HG03342 (cell line): ENCODE measurements around the gene SPIN2B.
"Not testable (repeated sequence)": the region's sequence is repeated elsewhere in the genome, so short reads cannot be mapped to it uniquely, and the experiment has no call there.

Experiments
- ATAC-seq: cut with Tn5 transposase; IDR thresholded peaks from one replicate; pipeline ENCODE4 v1.9.1; 2021; ENCODE audit warnings: mild to moderate bottlenecking, moderate library complexity; ENCODE audit not compliant: unreplicated experiment

SPIN2B gene

GRCh38 chrX:57121162-57121755, at the start of gene SPIN2B:
TSS of gene SPIN2B (minus strand) at chrX:57121548.
- peak; percentile 100 for ATAC-seq

- no peak for ATAC-seq
Observed at GRCh38 chrX:57156397-57157049, 35.2 kb upstream of the SPIN2B start.

GRCh38 chrX:57155171-57155570, 33.8 kb upstream of the SPIN2B start:
- ATAC-seq: no peak

- not testable (repeated sequence) for ATAC-seq
Observed at GRCh38 chrX:57152222-57152621, 30.9 kb upstream of the SPIN2B start.

- ATAC-seq: no peak
Observed at GRCh38 chrX:57138674-57139073, 17.3 kb upstream of the SPIN2B start.

GRCh38 chrX:57137501-57137900, 16.2 kb upstream of the SPIN2B start:
- ATAC-seq: no peak

- ATAC-seq: not testable (repeated sequence)
Observed at GRCh38 chrX:57137073-57137472, 15.7 kb upstream of the SPIN2B start, which contains the start of gene SPIN2A. TSS of gene SPIN2A (minus strand) at chrX:57137397. CDS start at chrX:57136597, 800 bp downstream.

GRCh38 chrX:57136589-57136988, 15.2 kb upstream of the SPIN2B start:
- ATAC-seq: not testable (repeated sequence)

- no peak for ATAC-seq
Observed at GRCh38 chrX:57135287-57135686, 13.9 kb upstream of the SPIN2B start.

GRCh38 chrX:57134702-57135101, 13.4 kb upstream of the SPIN2B start:
- no peak for ATAC-seq

GRCh38 chrX:57133706-57134105, 12.4 kb upstream of the SPIN2B start:
- ATAC-seq: no peak

- ATAC-seq: not testable (repeated sequence)
Observed at GRCh38 chrX:57133284-57133683, 11.9 kb upstream of the SPIN2B start.

GRCh38 chrX:57132046-57132445, 10.7 kb upstream of the SPIN2B start:
- ATAC-seq: no peak

GRCh38 chrX:57121816-57122215, 468 bp upstream of the SPIN2B start:
- ATAC-seq: no peak

- ATAC-seq: not testable (repeated sequence)
Observed at GRCh38 chrX:57120619-57121161, 658 bp downstream of the SPIN2B start.

GRCh38 chrX:57119416-57119815, 1.9 kb downstream of the SPIN2B start:
- ATAC-seq: no peak

GRCh38 chrX:57117566-57117965, 3.8 kb downstream of the SPIN2B start:
- ATAC-seq: not testable (repeated sequence)

GRCh38 chrX:57104921-57105398, 16.4 kb downstream of the SPIN2B start:
- ATAC-seq: no peak

- ATAC-seq: no peak
Observed at GRCh38 chrX:57104406-57104805, 16.9 kb downstream of the SPIN2B start.

- no peak for ATAC-seq
Observed at GRCh38 chrX:57103489-57103888, 17.9 kb downstream of the SPIN2B start.

- ATAC-seq: not testable (repeated sequence)
Observed at GRCh38 chrX:57102918-57103317, 18.4 kb downstream of the SPIN2B start.

GRCh38 chrX:57083143-57083542, 38.2 kb downstream of the SPIN2B start:
- ATAC-seq: no peak
